Measurements from ENCODE around the gene SHCBP1. TPM values are rescaled to one million over a fixed set of nuclear protein-coding genes. Genes with fewer than 3 reads are reported as not detected.

SHCBP1 gene
- total RNA-seq, 2 experiments from 2014 or later, result 37.0 to 37.6 TPM

DNA sequence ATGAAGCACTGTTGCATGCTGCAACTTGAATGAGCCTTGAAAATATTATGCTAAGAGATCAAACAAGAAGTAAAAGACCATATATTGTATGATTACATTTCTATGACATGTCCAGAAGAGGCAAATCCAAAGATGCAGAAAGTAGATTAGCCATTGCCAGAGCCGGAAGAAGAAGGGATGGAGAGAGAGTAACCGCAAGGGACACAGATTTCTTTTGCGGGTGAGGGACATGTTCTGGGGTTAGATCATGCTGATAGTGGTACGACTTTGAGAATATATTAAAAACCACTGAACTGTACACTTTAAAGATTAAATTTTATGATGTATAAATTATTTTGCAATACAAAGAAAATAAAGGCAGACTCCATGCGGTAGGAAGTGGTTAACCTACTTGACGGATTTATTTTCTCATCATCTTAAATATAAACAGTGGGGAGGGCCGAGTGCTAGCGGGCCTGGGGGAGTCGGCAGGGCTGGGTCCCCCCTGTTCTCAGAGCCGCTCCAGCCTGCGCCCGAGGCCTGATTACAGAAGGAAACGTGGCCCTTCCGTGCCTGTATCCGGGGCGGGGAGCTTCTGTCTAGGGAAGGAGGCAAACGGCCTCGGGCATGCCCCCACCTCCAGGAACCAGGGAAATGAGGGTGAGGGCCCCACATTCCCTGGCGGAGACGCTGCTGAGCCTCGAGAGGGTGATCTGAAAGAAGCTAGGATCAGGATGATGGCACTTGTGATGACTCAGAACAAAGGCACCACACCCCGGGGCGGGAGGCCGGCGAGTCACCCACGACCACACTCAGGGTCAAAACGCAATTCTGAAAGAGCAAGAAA is 48.0 kb downstream of the SHCBP1 start:
- ChIA-PET CTCF (no interaction called here), POLR2A (no interaction called here)
- no peaks in the 10 kb centered on the region for H3K27me3 Mint-ChIP-seq
- TF ChIP-seq, protein P1, sequence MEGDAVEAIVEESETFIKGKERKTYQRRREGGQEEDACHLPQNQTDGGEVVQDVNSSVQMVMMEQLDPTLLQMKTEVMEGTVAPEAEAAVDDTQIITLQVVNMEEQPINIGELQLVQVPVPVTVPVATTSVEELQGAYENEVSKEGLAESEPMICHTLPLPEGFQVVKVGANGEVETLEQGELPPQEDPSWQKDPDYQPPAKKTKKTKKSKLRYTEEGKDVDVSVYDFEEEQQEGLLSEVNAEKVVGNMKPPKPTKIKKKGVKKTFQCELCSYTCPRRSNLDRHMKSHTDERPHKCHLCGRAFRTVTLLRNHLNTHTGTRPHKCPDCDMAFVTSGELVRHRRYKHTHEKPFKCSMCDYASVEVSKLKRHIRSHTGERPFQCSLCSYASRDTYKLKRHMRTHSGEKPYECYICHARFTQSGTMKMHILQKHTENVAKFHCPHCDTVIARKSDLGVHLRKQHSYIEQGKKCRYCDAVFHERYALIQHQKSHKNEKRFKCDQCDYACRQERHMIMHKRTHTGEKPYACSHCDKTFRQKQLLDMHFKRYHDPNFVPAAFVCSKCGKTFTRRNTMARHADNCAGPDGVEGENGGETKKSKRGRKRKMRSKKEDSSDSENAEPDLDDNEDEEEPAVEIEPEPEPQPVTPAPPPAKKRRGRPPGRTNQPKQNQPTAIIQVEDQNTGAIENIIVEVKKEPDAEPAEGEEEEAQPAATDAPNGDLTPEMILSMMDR (IDR thresholded peaks at IDR 0.05), result no peak
- intact Hi-C loops (cut with micrococcal nuclease), result no loop called here
- no peak overlapping the region for H3K27ac Mint-ChIP-seq
- no peak for ATAC-seq
- no peaks in the 10 kb centered on the region for H3K36me3 Mint-ChIP-seq (ENCODE audit: low read depth)
- H3K4me3 Mint-ChIP-seq, result no peak overlapping the region
- H3K4me1 Mint-ChIP-seq (ENCODE audit: low read depth), result no peaks in the 10 kb centered on the region
- DNase-seq, result peak; percentile 12
- no peaks in the 10 kb centered on the region for H3K9me3 Mint-ChIP-seq

DNA sequence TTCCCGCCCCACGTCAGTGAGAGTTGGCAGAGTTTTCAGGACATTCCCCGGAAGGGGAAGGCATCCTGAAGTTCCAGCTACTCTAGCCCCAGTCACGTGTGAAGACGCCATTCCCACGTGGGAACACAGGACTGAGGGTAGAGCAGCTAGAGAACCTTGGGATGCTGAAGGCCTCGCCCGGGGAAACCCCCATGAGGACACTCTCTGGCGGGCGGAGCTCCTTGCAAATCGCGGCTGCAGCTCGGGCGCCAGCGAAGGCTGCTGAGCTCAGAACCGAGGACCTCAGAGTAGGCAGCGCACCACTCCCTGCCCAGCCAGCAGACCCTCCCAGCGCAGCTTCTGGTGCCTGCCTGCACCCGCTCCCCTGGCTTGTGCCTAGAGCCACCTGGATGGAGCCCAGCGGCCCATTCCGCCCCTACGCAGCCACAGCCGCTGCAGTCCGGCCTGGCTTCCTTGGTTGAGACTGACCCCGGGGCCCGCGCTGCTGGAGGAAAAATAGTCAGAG is 51.9 kb downstream of the SHCBP1 start:
- Mint-ChIP-seq H3K9me3 (no peaks in the 10 kb centered on the region), H3K27ac (no peak overlapping the region), H3K36me3 (ENCODE audit: low read depth) (no peaks in the 10 kb centered on the region), H3K4me1 (ENCODE audit: low read depth) (no peaks in the 10 kb centered on the region), H3K4me3 (no peak overlapping the region), H3K27me3 (no peaks in the 10 kb centered on the region)
- DNase-seq (no peak), ATAC-seq (no peak)
- intact Hi-C loops (cut with micrococcal nuclease), result no loop called here
- POLR2A ChIA-PET, result no interaction called here
- TF ChIP-seq, protein P1 (IDR thresholded peaks at IDR 0.05), result no peak
- CTCF ChIA-PET, result interaction anchor here (1.8 kb wide), 1 partner anchor 14 kb away, joined by 4 read pairs; no protein-coding TSS in a partner anchor

DNA sequence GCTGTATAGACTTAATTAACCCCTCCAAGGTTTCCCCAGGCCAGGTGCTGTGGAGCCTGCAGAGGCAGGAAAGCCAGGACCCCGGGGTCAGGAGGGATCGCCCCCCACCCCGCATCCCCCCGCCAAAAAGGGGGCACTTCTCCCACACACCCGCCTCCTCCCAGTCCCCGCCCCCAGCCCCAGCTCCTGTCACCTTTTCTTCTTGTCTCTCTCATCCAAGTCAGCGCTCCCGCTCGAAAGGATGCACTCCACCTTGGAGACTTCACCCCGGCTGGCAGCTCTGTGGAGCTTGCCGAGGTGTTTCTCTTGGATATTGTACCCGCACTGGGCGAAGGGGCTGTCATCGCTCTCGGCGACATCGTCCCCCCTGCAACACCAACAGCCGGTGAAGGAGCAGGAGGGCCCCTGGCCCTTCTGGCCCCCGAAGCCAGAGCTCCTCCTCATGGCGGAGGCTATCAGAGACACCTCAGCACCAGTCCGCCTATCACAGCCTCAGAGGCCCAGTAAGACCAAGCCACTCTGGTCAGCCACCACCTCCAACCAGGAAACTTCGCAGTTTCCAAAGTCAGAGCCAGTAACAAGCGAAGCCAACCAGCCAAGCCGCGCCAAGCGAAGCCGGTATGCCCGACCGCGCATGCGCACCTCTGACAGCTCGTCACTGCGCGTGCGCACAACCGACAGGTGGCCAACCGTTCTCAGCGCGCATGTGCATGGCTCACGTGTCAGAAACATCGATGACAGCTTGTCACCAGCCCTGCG is 52.5 kb downstream of the SHCBP1 start:
- peaks cover 4% of the 10 kb centered on the region for H3K27me3 Mint-ChIP-seq
- TF ChIP-seq, protein P1 (IDR thresholded peaks at IDR 0.05), result no peak
- POLR2A ChIA-PET, result no interaction called here
- no peak overlapping the region for H3K27ac Mint-ChIP-seq
- H3K9me3 Mint-ChIP-seq, result no peaks in the 10 kb centered on the region
- no peaks in the 10 kb centered on the region for H3K36me3 Mint-ChIP-seq (ENCODE audit: low read depth)
- intact Hi-C loops (cut with micrococcal nuclease), result no loop called here
- CTCF ChIA-PET, result interaction anchor here (1.8 kb wide), 1 partner anchor 15 kb away, joined by 4 read pairs; no protein-coding TSS in a partner anchor
- no peak overlapping the region for H3K4me3 Mint-ChIP-seq
- DNase-seq, result no peak
- no peak for ATAC-seq
- no peaks in the 10 kb centered on the region for H3K4me1 Mint-ChIP-seq (ENCODE audit: low read depth)

DNA sequence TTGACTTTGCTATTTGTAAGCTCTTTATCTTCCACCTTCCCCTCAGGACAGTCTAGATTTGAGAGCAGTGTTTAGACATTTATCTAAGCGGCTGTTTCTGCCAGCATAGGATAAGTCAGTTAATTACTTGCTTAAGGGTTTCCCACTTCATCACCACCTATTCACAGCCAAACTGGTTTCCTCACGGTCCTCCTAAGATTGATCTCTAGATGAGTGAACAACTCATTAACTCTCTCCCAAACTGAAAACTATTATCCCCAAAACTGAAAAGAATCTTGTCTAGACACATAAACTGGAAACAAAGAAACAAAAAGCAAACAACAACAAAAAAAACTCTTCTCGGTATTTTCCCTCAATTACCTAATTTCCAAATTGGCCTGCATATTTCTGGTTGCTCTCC is 58.2 kb downstream of the SHCBP1 start:
- ChIA-PET POLR2A (interaction anchor here (1.2 kb wide), 1 partner anchor 9 kb away, joined by 3 read pairs; no protein-coding TSS in a partner anchor), CTCF (interaction anchor here (0.9 kb wide), 1 partner anchor 9 kb away, joined by 6 read pairs; no protein-coding TSS in a partner anchor)
- Mint-ChIP-seq H3K9me3 (no peaks in the 10 kb centered on the region), H3K27me3 (peaks cover 5% of the 10 kb centered on the region), H3K27ac (no peak overlapping the region), H3K4me1 (ENCODE audit: low read depth) (no peaks in the 10 kb centered on the region), H3K36me3 (ENCODE audit: low read depth) (no peaks in the 10 kb centered on the region), H3K4me3 (no peak overlapping the region)
- ATAC-seq (no peak), DNase-seq (no peak)
- intact Hi-C loops (cut with micrococcal nuclease), result no loop called here
- TF ChIP-seq, protein P1 (IDR thresholded peaks at IDR 0.05), result no peak

Measured in activated CD8-positive, alpha-beta T cell treated with anti-CD3 and anti-CD28 coated beads for 36 hours (primary cell).